NCI-H2081 treated with DMSO at 0.1 percent for 48 hours (cell line): ENCODE measurements around the gene EFNA2.

ENCODE experiments used
- DNase-seq: peaks from one replicate; lab custom pipeline; 2025; lab: John Stamatoyannopoulos, UW

EFNA2 gene

GRCh38 chr19:1272423-1273262, 13.0 kb upstream of the EFNA2 start:
- no peak for DNase-seq

- DNase-seq = no peak
Observed at GRCh38 chr19:1273263-1274041, 12.2 kb upstream of the EFNA2 start.

GRCh38 chr19:1274081-1274851, 11.4 kb upstream of the EFNA2 start:
- DNase-seq = no peak

- no peak for DNase-seq
Observed at GRCh38 chr19:1274852-1275259, 10.8 kb upstream of the EFNA2 start.

- peak; percentile 57 for DNase-seq
Observed at GRCh38 chr19:1275260-1275975, 10.3 kb upstream of the EFNA2 start, which contains the start of gene FAM174C. Gene FAM174C (plus strand): TSS chr19:1275530. CDS start chr19:1275550, 20 bp downstream.

- DNase-seq = no peak
Observed at GRCh38 chr19:1275976-1276627, 9.6 kb upstream of the EFNA2 start.

- DNase-seq = no peak
Observed at GRCh38 chr19:1276628-1277022, 9.0 kb upstream of the EFNA2 start.

- DNase-seq = no peak
Observed at GRCh38 chr19:1277061-1277460, 8.6 kb upstream of the EFNA2 start.

- no peak for DNase-seq
Observed at GRCh38 chr19:1278074-1278473, 7.6 kb upstream of the EFNA2 start.

GRCh38 chr19:1278713-1279660, 6.7 kb upstream of the EFNA2 start:
- DNase-seq = no peak

GRCh38 chr19:1279782-1280341, 5.8 kb upstream of the EFNA2 start:
- DNase-seq = peak; percentile 17

GRCh38 chr19:1280636-1281568, 4.8 kb upstream of the EFNA2 start:
- DNase-seq = no peak

GRCh38 chr19:1281569-1282287, 3.9 kb upstream of the EFNA2 start:
- DNase-seq = no peak

- DNase-seq = no peak
Observed at GRCh38 chr19:1282588-1283206, 3.0 kb upstream of the EFNA2 start.

- no peak for DNase-seq
Observed at GRCh38 chr19:1283207-1283916, 2.3 kb upstream of the EFNA2 start.

- no peak for DNase-seq
Observed at GRCh38 chr19:1283917-1284292, 1.8 kb upstream of the EFNA2 start.
